Left kidney (tissue), 8 donors: ENCODE data around the gene CHD3. TPM values are rescaled to one million over a fixed set of nuclear protein-coding genes. Genes with fewer than 3 reads are reported as not detected.
A peak's percentile ranks its signal among the peaks of the same experiment; 100 is the strongest.

Experiments used
- DNase-seq: peaks from one replicate; pipeline ENCODE4 v3.0.0-alpha.2; 2013
- long read RNA-seq, 8 donors: transcript quantifications; one replicate each; lab custom pipeline, GENCODE V29; 2026
- polyA plus RNA-seq: library from polyadenylated mRNA; unstranded; fragments of 120-200 nt; gene quantifications from one replicate; pipeline ENCODE4 v1.2.1, GENCODE V29; 2013; ENCODE audit not compliant: insufficient read length

The CHD3 gene
- 195 TPM for polyA plus RNA-seq
- long read RNA-seq, donor 1, full-length matches to known transcripts = 5 of 35 reads
- long read RNA-seq, donor 1, partial matches to known transcripts = 30 of 35 reads
- long read RNA-seq, donor 1, other reads (novel, unspliced or antisense) = 0 of 35 reads
- long read RNA-seq, donor 2, transcript CHD3-211 (3 exons, 2,515 nt) = major isoform, 8 of 75 reads
- long read RNA-seq, donor 2, partial matches to known transcripts = 64 of 75 reads
- long read RNA-seq, donor 2, other reads (novel, unspliced or antisense) = 0 of 75 reads
- long read RNA-seq, donor 3, partial matches to known transcripts = 24 of 29 reads
- long read RNA-seq, donor 3, other reads (novel, unspliced or antisense) = 0 of 29 reads
- long read RNA-seq, donor 4, partial matches to known transcripts = 0 of 1 reads
- long read RNA-seq, donor 4, other reads (novel, unspliced or antisense) = 0 of 1 reads
- long read RNA-seq, donor 5, transcript CHD3-211 (3 exons, 2,515 nt) = major isoform, 6 of 42 reads
- long read RNA-seq, donor 5, partial matches to known transcripts = 35 of 42 reads
- long read RNA-seq, donor 5, other reads (novel, unspliced or antisense) = 0 of 42 reads
- long read RNA-seq, donor 6, partial matches to known transcripts = 27 of 30 reads
- long read RNA-seq, donor 6, other reads (novel, unspliced or antisense) = 0 of 30 reads
- long read RNA-seq, donor 7, transcript CHD3-211 (3 exons, 2,515 nt) = major isoform, 8 of 47 reads
- long read RNA-seq, donor 7, partial matches to known transcripts = 38 of 47 reads
- long read RNA-seq, donor 7, other reads (novel, unspliced or antisense) = 0 of 47 reads
- long read RNA-seq, donor 8, partial matches to known transcripts = 13 of 16 reads
- long read RNA-seq, donor 8, other reads (novel, unspliced or antisense) = 0 of 16 reads

DNA sequence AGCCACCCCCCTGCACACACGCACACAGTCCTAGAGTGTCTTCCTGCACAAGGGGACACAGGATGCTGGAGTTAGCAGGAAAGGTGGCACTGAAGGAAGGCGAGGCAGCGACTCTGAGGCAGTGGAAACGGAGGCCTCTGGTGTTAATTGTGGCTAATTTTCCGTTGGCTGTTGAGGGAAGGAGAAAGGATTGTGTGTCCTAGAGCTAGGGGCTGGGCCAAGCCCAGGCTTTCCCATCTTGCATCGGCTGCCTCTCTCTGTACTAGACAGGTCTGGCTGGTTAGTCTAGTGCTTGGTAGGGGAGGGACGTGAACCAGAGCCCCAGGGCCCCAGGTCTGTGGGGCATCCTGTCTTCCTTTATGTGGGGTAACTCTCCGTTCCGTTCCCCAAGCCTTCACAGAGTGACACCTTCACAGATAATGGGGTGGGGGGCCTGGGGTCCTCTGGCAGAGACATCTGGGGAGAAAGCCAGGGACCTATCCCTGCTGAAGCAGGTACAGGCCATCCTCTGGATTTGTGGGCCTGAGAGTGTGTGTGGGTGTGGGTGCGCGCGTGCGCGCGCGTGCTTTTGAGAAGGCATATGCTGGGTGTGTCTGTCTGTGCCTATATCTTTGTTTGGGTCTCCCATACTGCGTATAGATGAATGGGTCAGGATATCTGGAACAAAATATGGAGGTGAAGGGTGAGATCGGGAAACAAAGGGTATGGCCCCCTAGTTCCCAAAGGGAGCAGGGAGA is at the start of gene CHD3:
Gene CHD3, plus strand, starts transcription at position 606 of the 737 bp plus-strand sequence. CDS start 212 bp downstream, outside the sequence.
- no peak for DNase-seq

- DNase-seq = no peak
These were observed 49.3 kb upstream of the CHD3 start for GRCh38 chr17:7839190-7839875.

GRCh38 chr17:7839876-7840261 is 48.7 kb upstream of the CHD3 start:
- no peak for DNase-seq

DNA sequence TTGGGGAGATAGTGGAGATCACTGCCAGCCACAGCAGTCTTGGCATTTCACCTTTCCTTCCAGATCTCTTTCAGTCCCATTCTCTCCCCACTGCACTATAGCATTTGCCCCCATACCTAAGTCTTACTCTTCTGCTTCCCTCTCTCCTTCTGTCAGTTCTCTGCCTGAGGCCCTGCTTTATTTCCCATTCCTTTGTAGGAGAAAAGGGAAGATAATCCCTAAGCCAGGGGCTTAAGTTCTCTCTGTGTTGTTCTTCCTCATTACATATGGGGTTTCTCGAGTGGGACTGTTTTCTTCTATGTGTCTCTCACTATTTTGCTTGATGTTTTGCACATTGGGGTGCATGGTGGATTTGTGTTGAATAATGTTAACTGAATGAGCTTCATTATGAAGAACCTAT is 48.1 kb upstream of the CHD3 start:
- no peak for DNase-seq

DNA sequence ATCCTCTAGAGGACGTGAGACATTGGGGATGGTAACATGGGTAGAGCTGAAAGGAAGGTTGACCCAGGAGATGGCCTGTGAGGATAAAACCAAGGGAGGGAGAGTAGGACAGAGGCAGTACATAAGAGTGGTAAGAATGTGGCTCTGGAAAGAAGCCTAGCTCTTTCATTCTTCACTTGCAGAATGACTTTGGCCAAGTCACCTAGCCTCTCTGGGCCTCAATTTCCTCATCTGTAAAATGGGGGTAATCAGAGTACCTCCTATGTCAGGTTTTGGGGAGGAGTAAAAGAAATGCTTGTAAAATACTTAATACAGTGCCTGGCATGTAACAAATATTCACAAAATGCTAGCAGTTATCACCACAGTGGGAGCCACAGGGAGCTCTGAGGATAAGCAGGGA is 47.7 kb upstream of the CHD3 start:
- DNase-seq = no peak

DNA sequence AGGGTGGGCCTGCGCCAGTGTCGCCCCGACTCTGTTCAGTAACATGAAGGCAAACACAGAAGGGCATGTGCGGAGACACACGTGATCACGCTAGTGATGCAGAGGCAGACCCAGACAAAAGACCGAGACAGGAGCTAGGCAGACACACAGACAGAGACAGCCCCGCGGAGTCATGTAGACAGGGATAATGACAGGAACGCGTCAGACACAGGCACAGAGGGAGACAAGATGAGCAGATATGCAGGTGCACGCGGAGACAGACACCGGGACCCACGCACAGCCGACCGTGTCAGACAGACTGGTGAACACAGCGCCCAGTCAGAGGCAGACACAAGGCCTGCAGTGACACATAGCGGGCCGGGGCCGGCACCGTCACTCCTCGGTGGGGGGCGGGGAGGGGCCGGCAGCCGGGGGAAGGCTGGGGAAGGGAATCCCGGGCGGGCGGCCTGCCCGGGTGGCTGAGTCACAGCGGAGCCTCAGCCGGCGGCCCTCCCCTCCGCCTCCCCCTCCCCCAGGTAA is 47.1 kb upstream of the CHD3 start:
- peak; percentile 53 for DNase-seq

DNA sequence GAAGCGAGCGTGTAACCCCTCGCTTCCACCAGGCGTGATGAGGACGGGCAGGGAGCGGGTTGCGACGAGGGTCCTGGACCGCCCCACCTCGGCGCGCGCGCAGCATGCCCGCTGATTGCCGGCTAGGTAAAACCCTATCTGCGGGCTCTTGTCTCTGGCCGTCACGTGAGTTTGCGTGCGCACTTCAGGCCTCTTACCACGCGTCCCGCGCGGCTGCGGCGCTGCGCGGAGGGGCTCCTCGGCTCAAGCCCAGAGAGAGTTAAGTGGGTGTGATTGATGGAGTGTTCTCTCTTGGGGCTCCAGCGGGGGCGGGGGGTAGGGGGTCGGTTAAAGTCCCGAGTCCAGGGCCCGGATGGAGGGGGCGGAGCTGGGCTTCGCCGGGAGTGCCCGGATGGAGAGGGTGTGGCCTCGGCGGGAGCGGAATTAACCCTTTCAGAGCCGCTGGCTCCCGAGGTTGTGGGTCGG is 46.6 kb upstream of the CHD3 start:
- DNase-seq = peak; percentile 91

GRCh38 chr17:7842380-7843256 is 46.0 kb upstream of the CHD3 start:
- peak; percentile 41 for DNase-seq

- peak; percentile 15 for DNase-seq
These were observed 45.4 kb upstream of the CHD3 start for GRCh38 chr17:7843257-7843535.

GRCh38 chr17:7843536-7844291 is 44.9 kb upstream of the CHD3 start:
- DNase-seq = peak; percentile 75

GRCh38 chr17:7844292-7845154 is 44.1 kb upstream of the CHD3 start:
- peak; percentile 91 for DNase-seq

- no peak for DNase-seq
These were observed 43.1 kb upstream of the CHD3 start for GRCh38 chr17:7845359-7846062.

DNA sequence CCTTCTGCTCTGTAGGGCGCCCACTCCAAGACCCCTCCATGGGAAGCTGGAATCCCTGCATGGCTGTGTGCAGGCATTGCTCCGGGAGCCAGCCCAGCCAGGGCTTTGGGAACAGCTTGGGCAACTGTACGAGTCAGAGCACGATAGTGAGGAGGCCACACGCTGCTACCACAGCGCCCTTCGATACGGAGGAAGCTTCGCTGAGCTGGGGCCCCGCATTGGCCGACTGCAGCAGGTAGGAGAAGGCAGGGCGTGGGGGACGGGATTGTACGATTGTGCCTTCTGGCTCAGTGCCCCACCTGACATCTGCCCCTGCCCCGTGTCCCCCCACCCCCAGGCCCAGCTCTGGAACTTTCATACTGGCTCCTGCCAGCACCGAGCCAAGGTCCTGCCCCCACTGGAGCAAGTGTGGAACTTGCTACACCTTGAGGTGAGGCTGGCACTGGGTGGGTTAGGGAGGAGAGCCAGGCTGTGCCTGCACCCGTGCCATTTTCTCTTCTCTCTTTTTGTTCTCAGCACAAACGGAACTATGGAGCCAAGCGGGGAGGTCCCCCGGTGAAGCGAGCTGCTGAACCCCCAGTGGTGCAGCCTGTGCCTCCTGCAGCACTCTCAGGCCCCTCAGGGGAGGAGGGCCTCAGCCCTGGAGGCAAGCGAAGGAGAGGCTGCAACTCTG is 42.4 kb upstream of the CHD3 start:
- no peak for DNase-seq

DNA sequence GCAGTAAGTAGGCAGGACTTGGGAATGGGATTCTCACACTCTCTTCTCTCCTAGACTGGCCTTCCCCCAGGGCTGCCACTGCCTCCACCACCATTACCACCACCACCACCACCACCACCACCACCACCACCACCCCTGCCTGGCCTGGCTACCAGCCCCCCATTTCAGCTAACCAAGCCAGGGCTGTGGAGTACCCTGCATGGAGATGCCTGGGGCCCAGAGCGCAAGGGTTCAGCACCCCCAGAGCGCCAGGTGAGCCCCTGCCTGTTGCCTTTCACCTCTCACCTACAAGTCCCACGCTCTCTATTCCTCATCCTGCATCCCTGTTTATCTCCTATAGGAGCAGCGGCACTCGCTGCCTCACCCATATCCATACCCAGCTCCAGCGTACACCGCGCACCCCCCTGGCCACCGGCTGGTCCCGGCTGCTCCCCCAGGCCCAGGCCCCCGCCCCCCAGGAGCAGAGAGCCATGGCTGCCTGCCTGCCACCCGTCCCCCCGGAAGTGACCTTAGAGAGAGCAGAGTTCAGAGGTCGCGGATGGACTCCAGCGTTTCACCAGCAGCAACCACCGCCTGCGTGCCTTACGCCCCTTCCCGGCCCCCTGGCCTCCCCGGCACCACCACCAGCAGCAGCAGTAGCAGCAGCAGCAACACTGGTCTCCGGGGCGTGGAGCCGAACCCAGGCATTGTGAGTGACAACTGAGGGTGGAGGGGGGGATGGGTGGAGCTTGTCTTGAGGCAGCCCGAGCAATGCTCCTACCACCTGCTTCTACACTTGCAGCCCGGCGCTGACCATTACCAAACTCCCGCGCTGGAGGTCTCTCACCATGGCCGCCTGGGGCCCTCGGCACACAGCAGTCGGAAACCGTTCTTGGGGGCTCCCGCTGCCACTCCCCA is 41.6 kb upstream of the CHD3 start:
- no peak for DNase-seq

GRCh38 chr17:7848131-7848579 is 40.4 kb upstream of the CHD3 start:
- no peak for DNase-seq

DNA sequence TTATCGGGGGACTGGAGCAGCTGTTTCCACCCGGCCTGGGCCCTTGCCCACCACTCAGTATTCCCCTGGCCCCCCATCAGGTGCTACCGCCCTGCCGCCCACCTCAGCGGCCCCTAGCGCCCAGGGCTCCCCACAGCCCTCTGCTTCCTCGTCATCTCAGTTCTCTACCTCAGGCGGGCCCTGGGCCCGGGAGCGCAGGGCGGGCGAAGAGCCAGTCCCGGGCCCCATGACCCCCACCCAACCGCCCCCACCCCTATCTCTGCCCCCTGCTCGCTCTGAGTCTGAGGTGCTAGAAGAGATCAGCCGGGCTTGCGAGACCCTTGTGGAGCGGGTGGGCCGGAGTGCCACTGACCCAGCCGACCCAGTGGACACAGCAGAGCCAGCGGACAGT is 39.9 kb upstream of the CHD3 start:
- DNase-seq = no peak
